CD14-positive monocyte (primary cell): ENCODE results near the gene PLD1. TPM values are rescaled to one million over a fixed set of nuclear protein-coding genes. Genes with fewer than 3 reads are reported as not detected.

Experiments
- DNase-seq, 3 donors: peaks; one replicate each; pipeline ENCODE4 v3.0.0-alpha.2; 2011 to 2022
- H2AFZ ChIP-seq: 2 replicates; pipeline ENCODE4 v1.6.0; 2012; ENCODE audit warnings: mild to moderate bottlenecking, low read depth, low read length, inconsistent platforms; ENCODE audit not compliant: insufficient read depth, poor library complexity, severe bottlenecking
- H3K27ac ChIP-seq, 2 donors: 1 replicate in 1 of 2; 2 replicates in 1 of 2; pipeline ENCODE4 v1.5.1; 2012 to 2013; ENCODE audit warnings: low read length in 2 of 2, control low read depth in 1 of 2, inconsistent platforms in 1 of 2, low read depth in 1 of 2, mild to moderate bottlenecking in 1 of 2
- H3K27me3 ChIP-seq, 2 donors: one replicate each; pipeline versions ENCODE4 v1.6.0 to v1.6.1; 2011 to 2013; ENCODE audit warnings: low read length in 2 of 2; ENCODE audit not compliant: control insufficient read depth in 2 of 2, insufficient read depth in 2 of 2
- H3K36me3 ChIP-seq, 2 donors: replicated peaks in 1 of 2; 1 replicate in 1 of 2; 2 replicates in 1 of 2; pipeline versions ENCODE4 v1.5.1 to v1.6.1; 2012 to 2013; ENCODE audit warnings: low read length in 2 of 2, control low read depth in 1 of 2, inconsistent platforms in 1 of 2, mild to moderate bottlenecking in 1 of 2; ENCODE audit not compliant: insufficient read depth in 2 of 2, control insufficient read depth in 1 of 2
- H3K4me1 ChIP-seq, 2 donors: 1 replicate in 1 of 2; 2 replicates in 1 of 2; pipeline versions ENCODE4 v1.5.1 to v1.6.1; 2012 to 2013; ENCODE audit warnings: low read length in 2 of 2, control low read depth in 1 of 2, inconsistent platforms in 1 of 2, mild to moderate bottlenecking in 1 of 2, moderate library complexity in 1 of 2; ENCODE audit not compliant: insufficient read depth in 2 of 2, control insufficient read depth in 1 of 2
- H3K4me2 ChIP-seq: replicated peaks from 2 replicates; pipeline ENCODE3; 2012; ENCODE audit warnings: low read length, moderate library complexity, mild to moderate bottlenecking; ENCODE audit not compliant: poor library complexity, severe bottlenecking; ENCODE audit errors: extremely low read depth
- H3K4me3 ChIP-seq, 3 experiments: fragments of 200-600 bp in 1 of 3; sonication (generic) in 1 of 3; replicated peaks in 1 of 3; 1 replicate in 2 of 3; 2 replicates in 1 of 3; pipeline ENCODE4 v1.5.1; 2011 to 2013; ENCODE audit warnings: low read length in 3 of 3, mild to moderate bottlenecking in 3 of 3, control low read depth in 2 of 3, low read depth in 2 of 3, inconsistent platforms in 1 of 3, moderate library complexity in 1 of 3
- H3K79me2 ChIP-seq: 2 replicates; pipeline ENCODE4 v1.6.0; 2012; ENCODE audit warnings: mild to moderate bottlenecking, control low read depth, inconsistent platforms, low read length, moderate library complexity; ENCODE audit not compliant: insufficient read depth
- H3K9ac ChIP-seq: 2 replicates; pipeline ENCODE4 v1.6.0; 2017; ENCODE audit warnings: low read length, mild to moderate bottlenecking; ENCODE audit not compliant: insufficient read depth, poor library complexity, severe bottlenecking
- H3K9me3 ChIP-seq, 2 donors: replicated peaks in 1 of 2; 1 replicate in 1 of 2; 2 replicates in 1 of 2; pipeline versions ENCODE4 v1.5.1 to v1.6.1; 2012 to 2013; ENCODE audit warnings: low read length in 2 of 2, control low read depth in 1 of 2; ENCODE audit not compliant: control insufficient read depth in 1 of 2, insufficient read depth in 1 of 2
- H4K20me1 ChIP-seq: 2 replicates; pipeline ENCODE4 v1.6.0; 2012; ENCODE audit warnings: mild to moderate bottlenecking, low read length, control low read depth, moderate library complexity; ENCODE audit not compliant: insufficient read depth
- H3K27ac Mint-ChIP-seq, 7 donors: one replicate each; pipeline ENCODE4 v1.8.0; 2020; ENCODE audit warnings: mild to moderate bottlenecking in 7 of 7, mixed read lengths in 7 of 7, moderate library complexity in 6 of 7, inconsistent platforms in 2 of 7
- H3K27me3 Mint-ChIP-seq, 3 donors: one replicate each; pipeline ENCODE4 v1.8.0; 2021 to 2022; ENCODE audit warnings: low read depth in 3 of 3, mild to moderate bottlenecking in 3 of 3, mixed read lengths in 3 of 3, moderate library complexity in 3 of 3, inconsistent platforms in 1 of 3
- H3K36me3 Mint-ChIP-seq, 2 donors: one replicate each; pipeline ENCODE4 v1.8.0; 2020; ENCODE audit warnings: mixed read lengths in 2 of 2, inconsistent platforms in 1 of 2, mild to moderate bottlenecking in 1 of 2
- H3K4me1 Mint-ChIP-seq: one replicate; pipeline ENCODE4 v1.8.0; 2020; ENCODE audit warnings: mild to moderate bottlenecking, mixed read lengths
- H3K4me3 Mint-ChIP-seq, 2 donors: one replicate each; pipeline ENCODE4 v1.8.0; 2020; ENCODE audit warnings: mild to moderate bottlenecking in 2 of 2, mixed read lengths in 2 of 2, moderate library complexity in 1 of 2
- H3K9me3 Mint-ChIP-seq, 7 donors: one replicate each; pipeline ENCODE4 v1.8.0; 2020 to 2022; ENCODE audit warnings: mixed read lengths in 7 of 7, mild to moderate bottlenecking in 6 of 7, moderate library complexity in 6 of 7, inconsistent platforms in 2 of 7
- CTCF ChIP-seq: fragments of 200-600 bp; IDR thresholded peaks from one replicate; pipeline ENCODE4 v1.8.0; 2022; ENCODE audit warnings: antibody characterized with exemption, mild to moderate bottlenecking
- WGBS: methylation state at CpG from one replicate; pipeline ENCODE4 v1.1.5; 2013; ENCODE audit warnings: missing lambda C conversion rate; ENCODE audit not compliant: insufficient coverage; 5-methylcytosine and 5-hydroxymethylcytosine counted together
- intact Hi-C, 2 donors: fragments of 100-400 bp; cut with micrococcal nuclease; formaldehyde crosslinking; loops; one replicate each; pipeline versions ENCODE4 v1.15.0 to v1.15.1; 2023
- polyA plus RNA-seq, 3 donors: library from polyadenylated mRNA; depleted of rRNA in 1 of 3; unstranded in 2 of 3; stranded (reverse) in 1 of 3; fragments of 300-500 nt in 2 of 3; fragments of >200 nt in 1 of 3; fragmentation: Illumina TruSeq in 2 of 3; gene quantifications; 1 replicate in 2 of 3; 2 replicates in 1 of 3; pipeline ENCODE4 v1.2.3, GENCODE V29; 2012 to 2021

PLD1 gene
- polyA plus RNA-seq, 3 donors, result 5.1 to 7.9 (median 5.8) TPM

- Histone ChIP-seq H3K4me3 (no peak overlapping the region), H2AFZ (no peak overlapping the region), H3K36me3 (no peaks in the 10 kb centered on the region), H3K9me3 (no peaks in the 10 kb centered on the region), H4K20me1 (no peaks in the 10 kb centered on the region), H3K4me2 (no peak overlapping the region), H3K79me2 (peaks cover 92% of the 10 kb centered on the region), H3K9ac (no peak overlapping the region), H3K27me3 (no peaks in the 10 kb centered on the region), H3K4me1 (peaks cover 19 to 29% of the 10 kb centered on the region in 2 donors), H3K27ac (no peak overlapping the region)
- Mint-ChIP-seq H3K9me3 (no peaks in the 10 kb centered on the region), H3K27ac (no peak overlapping the region), H3K4me1 (peaks cover 13% of the 10 kb centered on the region), H3K27me3 (peaks cover 0 to 1% (median 0%) of the 10 kb centered on the region in 3 donors), H3K4me3 (no peak overlapping the region), H3K36me3 (peaks cover 2 to 4% of the 10 kb centered on the region in 2 donors)
- WGBS, result 100% methylated on average over 1 of the region's 5 CpGs
- intact Hi-C loops, result no loop called here
- no peak for DNase-seq
- no peak for TF ChIP-seq CTCF
Observed at GRCh38 chr3:171783626-171784025, 26.7 kb downstream of the PLD1 start.

GRCh38 chr3:171783086-171783485 is 27.2 kb downstream of the PLD1 start:
- no peak overlapping the region for H3K4me2 ChIP-seq
- peaks cover 21 to 34% of the 10 kb centered on the region in 2 donors for H3K4me1 ChIP-seq
- H3K9ac ChIP-seq, result no peak overlapping the region
- TF ChIP-seq CTCF, result no peak
- H3K27me3 Mint-ChIP-seq, result peaks cover 0 to 1% (median 0%) of the 10 kb centered on the region in 3 donors
- H3K4me1 Mint-ChIP-seq, result peaks cover 13% of the 10 kb centered on the region
- H3K4me3 Mint-ChIP-seq, result no peak overlapping the region
- H3K9me3 ChIP-seq, result no peaks in the 10 kb centered on the region
- peak overlapping the region in 1 of 2 donors; percentile 52 for H3K27ac ChIP-seq
- H2AFZ ChIP-seq, result no peak overlapping the region
- H3K36me3 ChIP-seq, result no peaks in the 10 kb centered on the region
- H3K27me3 ChIP-seq, result no peaks in the 10 kb centered on the region
- DNase-seq, result no peak
- no peak overlapping the region for H3K27ac Mint-ChIP-seq
- peaks cover 93% of the 10 kb centered on the region for H3K79me2 ChIP-seq
- H3K4me3 ChIP-seq, result peak overlapping the region in 1 of 3 experiments; percentile 12
- WGBS, result 100% methylated on average over 2 of the region's 2 CpGs
- no peaks in the 10 kb centered on the region for H3K9me3 Mint-ChIP-seq
- intact Hi-C loops, result no loop called here
- H4K20me1 ChIP-seq, result no peaks in the 10 kb centered on the region
- H3K36me3 Mint-ChIP-seq, result peaks cover 2 to 4% of the 10 kb centered on the region in 2 donors
